ENCODE measurements around the gene PRPF6. TPM values are rescaled to one million over a fixed set of nuclear protein-coding genes. Genes with fewer than 3 reads are reported as not detected.
"Not testable (repeated sequence)": the region's sequence is repeated elsewhere in the genome, so short reads cannot be mapped to it uniquely, and the experiment has no call there.

The PRPF6 gene
- total RNA-seq, 4 donors from 2014 or later = 34.1 to 57.4 (median 45.8) TPM

GRCh38 chr20:63957690-63958441, 23.1 kb upstream of the PRPF6 start:
- intact Hi-C loops (cut with DNase I) = no loop called here
- Histone ChIP-seq H3K27ac (peak overlapping the region; percentile 82 to 99 (median 92)), H3K4me3 (peak overlapping the region in 3 of 4 donors; percentile 74 to 98 (median 83)), H3K27me3 (no peaks in the 10 kb centered on the region), H3K4me1 (peaks cover 35 to 53% (median 37%) of the 10 kb centered on the region in 3 donors), H3K36me3 (peaks cover 7 to 45% (median 19%) of the 10 kb centered on the region in 3 donors), H3K9me3 (no peaks in the 10 kb centered on the region)
- WGBS, 2 donors = 42 to 83% methylated on average over 2 to 6 of the region's 13 CpGs
- no peak for DNase-seq
- TF ChIP-seq POLR2A (IDR thresholded peaks at IDR 0.05) = no peak
- no peak for TF ChIP-seq CTCF (IDR thresholded peaks at IDR 0.05)

- H3K4me3 ChIP-seq = no peak overlapping the region
- intact Hi-C loops (cut with DNase I) = no loop called here
- peak overlapping the region in 2 of 4 donors; percentile 87 to 99 for H3K27ac ChIP-seq
- TF ChIP-seq CTCF (IDR thresholded peaks at IDR 0.05) (no peak), POLR2A (IDR thresholded peaks at IDR 0.05) (no peak)
- H3K27me3 ChIP-seq = no peaks in the 10 kb centered on the region
- no peaks in the 10 kb centered on the region for H3K9me3 ChIP-seq
- no peak for DNase-seq
- WGBS, 2 donors = 43 to 54% methylated on average over 2 to 3 of the region's 4 CpGs
- H3K4me1 ChIP-seq = peaks cover 32 to 47% (median 33%) of the 10 kb centered on the region in 3 donors
- H3K36me3 ChIP-seq = peaks cover 12 to 51% (median 25%) of the 10 kb centered on the region in 3 donors
Measured at GRCh38 chr20:63958471-63958870, 22.5 kb upstream of the PRPF6 start.

- Histone ChIP-seq H3K9me3 (no peaks in the 10 kb centered on the region), H3K4me1 (peaks cover 25 to 41% (median 26%) of the 10 kb centered on the region in 3 donors), H3K36me3 (peaks cover 19 to 58% (median 29%) of the 10 kb centered on the region in 3 donors), H3K4me3 (no peak overlapping the region), H3K27ac (no peak overlapping the region), H3K27me3 (no peaks in the 10 kb centered on the region)
- TF ChIP-seq POLR2A (IDR thresholded peaks at IDR 0.05) (no peak), CTCF (IDR thresholded peaks at IDR 0.05) (no peak)
- intact Hi-C loops (cut with DNase I) = no loop called here
- DNase-seq = no peak
- 91 to 100% methylated on average over 1 to 4 of the region's 10 CpGs for WGBS, 2 donors
Measured at GRCh38 chr20:63958964-63959698, 21.8 kb upstream of the PRPF6 start.

- DNase-seq = no peak
- Histone ChIP-seq H3K4me1 (peaks cover 20 to 35% (median 21%) of the 10 kb centered on the region in 3 donors), H3K4me3 (no peak overlapping the region), H3K9me3 (no peaks in the 10 kb centered on the region), H3K36me3 (peaks cover 24 to 63% (median 29%) of the 10 kb centered on the region in 3 donors), H3K27me3 (no peaks in the 10 kb centered on the region), H3K27ac (no peak overlapping the region)
- intact Hi-C loops (cut with DNase I) = no loop called here
- 86 to 97% methylated on average over 6 to 11 of the region's 17 CpGs for WGBS, 2 donors
- TF ChIP-seq CTCF (IDR thresholded peaks at IDR 0.05) (no peak), POLR2A (IDR thresholded peaks at IDR 0.05) (no peak)
Measured at GRCh38 chr20:63959699-63960075, 21.2 kb upstream of the PRPF6 start.

GRCh38 chr20:63960654-63961621, 20.0 kb upstream of the PRPF6 start:
- not testable (repeated sequence) for H3K27me3 ChIP-seq
- 89 to 100% methylated on average over 3 to 4 of the region's 15 CpGs for WGBS, 2 donors
- H3K36me3 ChIP-seq = peaks cover 24 to 65% (median 29%) of the 10 kb centered on the region in 3 donors

More at GRCh38 chr20:63960654-63961621, 20.0 kb upstream of the PRPF6 start:
- peaks cover 13 to 25% (median 14%) of the 10 kb centered on the region in 3 donors for H3K4me1 ChIP-seq
- H3K27ac ChIP-seq; H3K4me3 ChIP-seq; intact Hi-C loops (cut with DNase I); DNase-seq; H3K9me3 ChIP-seq: not testable (repeated sequence)

Data from esophagus squamous epithelium (tissue), 5 donors.